HEK293 (cell line): ENCODE measurements around the gene TTC7B.

Experiments
- CTCF ChIA-PET: fragments of 350-600 bp; formaldehyde crosslinking; extraction: SDS; loops from one replicate; lab custom pipeline; 2021; ENCODE audit warnings: antibody characterized with exemption; lab: Yijun Ruan, JAX
- POLR2A ChIA-PET: fragments of 300-600 bp; formaldehyde crosslinking; extraction: SDS; loops from one replicate; lab custom pipeline; 2020; ENCODE audit warnings: antibody characterized with exemption, inconsistent platforms; lab: Yijun Ruan, JAX
- H3K27ac ChIP-seq: fragments of 200-500 bp; sonication (Bioruptor generic); 2 replicates; pipeline ENCODE4 v1.5.1; 2014; ENCODE audit warnings: low read depth, low read length, control low read depth, inconsistent platforms; ENCODE audit errors: extremely low read depth
- H3K36me3 ChIP-seq, 2 experiments: fragments of 200-500 bp in 1 of 2; sonication (Bioruptor generic) in 1 of 2; 1 replicate in 1 of 2; 2 replicates in 1 of 2; pipeline ENCODE4 v1.5.1; 2014 to 2017; ENCODE audit warnings: inconsistent platforms in 2 of 2, low read length in 2 of 2; ENCODE audit not compliant: control insufficient read depth in 2 of 2, insufficient read depth in 1 of 2
- H3K4me1 ChIP-seq: fragments of 200-500 bp; sonication (Bioruptor generic); 2 replicates; pipeline ENCODE4 v1.5.1; 2014; ENCODE audit warnings: mild to moderate bottlenecking, low read length, inconsistent platforms; ENCODE audit not compliant: control insufficient read depth, insufficient read depth
- H3K4me3 ChIP-seq: 2 replicates; pipeline ENCODE4 v1.5.1; 2011; ENCODE audit warnings: low read depth, mild to moderate bottlenecking, control low read depth, low read length, moderate library complexity
- H3K9me3 ChIP-seq: fragments of 200-500 bp; sonication (Bioruptor generic); 2 replicates; pipeline ENCODE4 v1.5.1; 2014; ENCODE audit warnings: low read depth, low read length, inconsistent platforms; ENCODE audit not compliant: control insufficient read depth, insufficient read depth
- BCL11A ChIP-seq: fragments of 450-650 bp; formaldehyde crosslinking; IDR thresholded peaks from 2 replicates; pipeline ENCODE4 v1.5.1; 2016; ENCODE audit warnings: low read depth, missing biosample characterization, missing genetic modification characterization
- GFI1B ChIP-seq: fragments of 450-650 bp; formaldehyde crosslinking; IDR thresholded peaks from 2 replicates; pipeline ENCODE4 v1.5.1; 2016; ENCODE audit warnings: missing biosample characterization, missing genetic modification characterization
- GLI2 ChIP-seq: fragments of 450-650 bp; formaldehyde crosslinking; IDR thresholded peaks from 2 replicates; pipeline ENCODE4; 2017; ENCODE audit warnings: missing biosample characterization, missing genetic modification characterization, low read depth, borderline replicate concordance
- KLF17 ChIP-seq: fragments of 450-650 bp; formaldehyde crosslinking; IDR thresholded peaks from 2 replicates; pipeline ENCODE4 v1.5.1; 2016; ENCODE audit warnings: missing biosample characterization, missing genetic modification characterization
- RBAK ChIP-seq: fragments of 450-650 bp; formaldehyde crosslinking; IDR thresholded peaks from 2 replicates; pipeline ENCODE4 v1.5.1; 2016; ENCODE audit warnings: missing biosample characterization, missing genetic modification characterization
- YY2 ChIP-seq: fragments of 450-650 bp; formaldehyde crosslinking; IDR thresholded peaks from 2 replicates; pipeline ENCODE4 v1.5.1; 2016; ENCODE audit warnings: missing biosample characterization, missing genetic modification characterization
- ZBTB44 ChIP-seq: fragments of 450-650 bp; IDR thresholded peaks from 2 replicates; pipeline ENCODE4 v1.5.1; 2018; ENCODE audit warnings: missing biosample characterization, mild to moderate bottlenecking, missing genetic modification characterization
- ZFP3 ChIP-seq: fragments of 450-650 bp; formaldehyde crosslinking; IDR thresholded peaks from 2 replicates; pipeline ENCODE4 v1.5.1; 2016; ENCODE audit warnings: low read depth, missing biosample characterization, missing genetic modification characterization
- ZNF292 ChIP-seq: fragments of 450-650 bp; formaldehyde crosslinking; IDR thresholded peaks from 2 replicates; pipeline ENCODE4 v1.5.1; 2016; ENCODE audit warnings: low read depth, missing biosample characterization, missing genetic modification characterization, borderline replicate concordance
- ZNF433 ChIP-seq: fragments of 450-650 bp; formaldehyde crosslinking; IDR thresholded peaks from 2 replicates; pipeline ENCODE4 v1.5.1; 2016; ENCODE audit warnings: missing biosample characterization, missing genetic modification characterization, low read depth
- ZNF513 ChIP-seq: fragments of 450-650 bp; IDR thresholded peaks from 2 replicates; pipeline ENCODE4 v1.5.1; 2018; ENCODE audit warnings: missing biosample characterization, missing genetic modification characterization
- ZNF544 ChIP-seq: fragments of 450-650 bp; formaldehyde crosslinking; IDR thresholded peaks from 2 replicates; pipeline ENCODE4 v1.5.0; 2017; ENCODE audit warnings: missing biosample characterization, missing genetic modification characterization
- ZNF792 ChIP-seq: fragments of 450-650 bp; formaldehyde crosslinking; IDR thresholded peaks from 2 replicates; pipeline ENCODE4 v1.5.1; 2016; ENCODE audit warnings: missing biosample characterization, missing genetic modification characterization
- ZNF837 ChIP-seq: fragments of 450-650 bp; formaldehyde crosslinking; IDR thresholded peaks from 2 replicates; pipeline ENCODE4 v1.5.1; 2016; ENCODE audit warnings: missing biosample characterization, missing genetic modification characterization
- TF ChIP-seq, protein P1 (sequence below): fragments of 450-650 bp; formaldehyde crosslinking; IDR thresholded peaks from 2 replicates; pipeline ENCODE4 v1.5.1; 2016; ENCODE audit warnings: missing biosample characterization, missing genetic modification characterization, borderline replicate concordance
- TF ChIP-seq, protein P2 (sequence below): fragments of 450-650 bp; formaldehyde crosslinking; optimal IDR thresholded peaks from 2 replicates; pipeline ENCODE3; 2016; ENCODE audit warnings: missing biosample characterization, mild to moderate bottlenecking, missing genetic modification characterization
- TF ChIP-seq, protein P3 (sequence below): fragments of 450-650 bp; formaldehyde crosslinking; IDR thresholded peaks from 2 replicates; pipeline ENCODE4 v1.5.1; 2016; ENCODE audit warnings: missing biosample characterization, missing genetic modification characterization
- TF ChIP-seq, protein P4 (sequence below): fragments of 450-650 bp; formaldehyde crosslinking; IDR thresholded peaks from 2 replicates; pipeline ENCODE4 v1.5.1; 2016; ENCODE audit warnings: missing biosample characterization, missing genetic modification characterization
- TF ChIP-seq, protein P5 (sequence below): fragments of 450-650 bp; formaldehyde crosslinking; IDR thresholded peaks from 2 replicates; pipeline ENCODE4 v1.5.1; 2017; ENCODE audit warnings: missing biosample characterization, mild to moderate bottlenecking, missing genetic modification characterization, moderate library complexity
- TF ChIP-seq, protein P6 (sequence below): fragments of 450-650 bp; formaldehyde crosslinking; IDR thresholded peaks from 2 replicates; pipeline ENCODE4 v1.5.1; 2016; ENCODE audit warnings: missing biosample characterization, missing genetic modification characterization

The TTC7B gene

DNA sequence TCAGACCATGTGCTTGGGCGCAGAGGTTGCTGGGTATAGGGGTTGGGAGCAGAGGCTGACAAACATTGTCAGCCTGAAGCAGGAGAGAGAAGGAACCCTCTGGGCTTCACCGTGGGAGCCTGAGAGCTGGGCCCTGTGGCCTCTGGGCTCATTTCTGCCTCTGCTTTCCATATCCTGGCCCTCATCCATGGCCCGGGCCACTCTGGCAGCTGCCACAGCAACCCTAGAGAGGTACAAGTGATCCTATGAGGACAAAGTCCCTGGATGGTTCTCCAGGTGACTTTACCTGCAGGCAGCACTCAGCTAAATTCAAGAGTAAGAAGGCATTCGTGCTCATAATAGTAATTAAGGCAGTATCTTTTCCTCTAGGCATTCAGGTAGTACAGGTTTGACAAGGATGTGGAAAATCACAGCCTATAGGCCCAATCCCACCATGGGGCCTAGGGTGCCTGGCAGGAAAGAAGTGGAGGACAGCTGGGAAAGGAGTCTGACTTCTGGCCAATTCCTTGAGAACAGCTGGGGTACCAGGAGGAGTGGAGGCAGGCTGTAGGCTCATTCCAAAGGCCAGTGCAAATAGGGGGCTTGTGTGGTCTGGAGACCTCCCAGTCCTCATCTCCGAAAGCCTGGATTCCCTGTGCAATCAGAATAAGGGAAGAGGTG is 3.6 kb upstream of the TTC7B start:
- peaks cover 5% of the 10 kb centered on the region; the same call in 1 of the 2 replicates for H3K4me1 ChIP-seq
- no peaks in the 10 kb centered on the region for H3K9me3 ChIP-seq
- TF ChIP-seq ZBTB44, result no peak
- no peak for TF ChIP-seq ZNF513 (tag by site-specific recombination)
- no peak for TF ChIP-seq YY2
- no peak for TF ChIP-seq GFI1B
- no peak for TF ChIP-seq ZFP3 (tag by site-specific recombination)
- TF ChIP-seq, protein P1, sequence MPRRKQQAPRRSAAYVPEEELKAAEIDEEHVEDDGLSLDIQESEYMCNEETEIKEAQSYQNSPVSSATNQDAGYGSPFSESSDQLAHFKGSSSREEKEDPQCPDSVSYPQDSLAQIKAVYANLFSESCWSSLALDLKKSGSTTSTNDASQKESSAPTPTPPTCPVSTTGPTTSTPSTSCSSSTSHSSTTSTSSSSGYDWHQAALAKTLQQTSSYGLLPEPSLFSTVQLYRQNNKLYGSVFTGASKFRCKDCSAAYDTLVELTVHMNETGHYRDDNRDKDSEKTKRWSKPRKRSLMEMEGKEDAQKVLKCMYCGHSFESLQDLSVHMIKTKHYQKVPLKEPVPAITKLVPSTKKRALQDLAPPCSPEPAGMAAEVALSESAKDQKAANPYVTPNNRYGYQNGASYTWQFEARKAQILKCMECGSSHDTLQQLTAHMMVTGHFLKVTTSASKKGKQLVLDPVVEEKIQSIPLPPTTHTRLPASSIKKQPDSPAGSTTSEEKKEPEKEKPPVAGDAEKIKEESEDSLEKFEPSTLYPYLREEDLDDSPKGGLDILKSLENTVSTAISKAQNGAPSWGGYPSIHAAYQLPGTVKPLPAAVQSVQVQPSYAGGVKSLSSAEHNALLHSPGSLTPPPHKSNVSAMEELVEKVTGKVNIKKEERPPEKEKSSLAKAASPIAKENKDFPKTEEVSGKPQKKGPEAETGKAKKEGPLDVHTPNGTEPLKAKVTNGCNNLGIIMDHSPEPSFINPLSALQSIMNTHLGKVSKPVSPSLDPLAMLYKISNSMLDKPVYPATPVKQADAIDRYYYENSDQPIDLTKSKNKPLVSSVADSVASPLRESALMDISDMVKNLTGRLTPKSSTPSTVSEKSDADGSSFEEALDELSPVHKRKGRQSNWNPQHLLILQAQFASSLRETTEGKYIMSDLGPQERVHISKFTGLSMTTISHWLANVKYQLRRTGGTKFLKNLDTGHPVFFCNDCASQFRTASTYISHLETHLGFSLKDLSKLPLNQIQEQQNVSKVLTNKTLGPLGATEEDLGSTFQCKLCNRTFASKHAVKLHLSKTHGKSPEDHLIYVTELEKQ (tag by site-specific recombination), result no peak
- TF ChIP-seq, protein P2, sequence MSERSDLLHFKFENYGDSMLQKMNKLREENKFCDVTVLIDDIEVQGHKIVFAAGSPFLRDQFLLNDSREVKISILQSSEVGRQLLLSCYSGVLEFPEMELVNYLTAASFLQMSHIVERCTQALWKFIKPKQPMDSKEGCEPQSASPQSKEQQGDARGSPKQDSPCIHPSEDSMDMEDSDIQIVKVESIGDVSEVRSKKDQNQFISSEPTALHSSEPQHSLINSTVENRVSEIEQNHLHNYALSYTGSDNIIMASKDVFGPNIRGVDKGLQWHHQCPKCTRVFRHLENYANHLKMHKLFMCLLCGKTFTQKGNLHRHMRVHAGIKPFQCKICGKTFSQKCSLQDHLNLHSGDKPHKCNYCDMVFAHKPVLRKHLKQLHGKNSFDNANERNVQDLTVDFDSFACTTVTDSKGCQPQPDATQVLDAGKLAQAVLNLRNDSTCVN (tag by site-specific recombination), result no peak
- TF ChIP-seq ZNF792, result no peak
- no peak for TF ChIP-seq ZNF292 (tag by site-specific recombination)
- TF ChIP-seq ZNF433 (tag by site-specific recombination), result no peak
- TF ChIP-seq BCL11A (tag by site-specific recombination), result no peak
- TF ChIP-seq ZNF837 (tag by site-specific recombination), result no peak
- TF ChIP-seq, protein P3, sequence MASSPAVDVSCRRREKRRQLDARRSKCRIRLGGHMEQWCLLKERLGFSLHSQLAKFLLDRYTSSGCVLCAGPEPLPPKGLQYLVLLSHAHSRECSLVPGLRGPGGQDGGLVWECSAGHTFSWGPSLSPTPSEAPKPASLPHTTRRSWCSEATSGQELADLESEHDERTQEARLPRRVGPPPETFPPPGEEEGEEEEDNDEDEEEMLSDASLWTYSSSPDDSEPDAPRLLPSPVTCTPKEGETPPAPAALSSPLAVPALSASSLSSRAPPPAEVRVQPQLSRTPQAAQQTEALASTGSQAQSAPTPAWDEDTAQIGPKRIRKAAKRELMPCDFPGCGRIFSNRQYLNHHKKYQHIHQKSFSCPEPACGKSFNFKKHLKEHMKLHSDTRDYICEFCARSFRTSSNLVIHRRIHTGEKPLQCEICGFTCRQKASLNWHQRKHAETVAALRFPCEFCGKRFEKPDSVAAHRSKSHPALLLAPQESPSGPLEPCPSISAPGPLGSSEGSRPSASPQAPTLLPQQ, result no peak
- no peak for TF ChIP-seq GLI2 (tag by site-specific recombination)
- TF ChIP-seq, protein P4, sequence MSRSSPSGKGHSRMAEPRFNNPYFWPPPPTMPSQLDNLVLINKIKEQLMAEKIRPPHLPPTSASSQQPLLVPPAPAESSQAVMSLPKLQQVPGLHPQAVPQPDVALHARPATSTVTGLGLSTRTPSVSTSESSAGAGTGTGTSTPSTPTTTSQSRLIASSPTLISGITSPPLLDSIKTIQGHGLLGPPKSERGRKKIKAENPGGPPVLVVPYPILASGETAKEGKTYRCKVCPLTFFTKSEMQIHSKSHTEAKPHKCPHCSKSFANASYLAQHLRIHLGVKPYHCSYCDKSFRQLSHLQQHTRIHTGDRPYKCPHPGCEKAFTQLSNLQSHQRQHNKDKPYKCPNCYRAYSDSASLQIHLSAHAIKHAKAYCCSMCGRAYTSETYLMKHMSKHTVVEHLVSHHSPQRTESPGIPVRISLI (tag by site-specific recombination), result no peak
- TF ChIP-seq, protein P5, sequence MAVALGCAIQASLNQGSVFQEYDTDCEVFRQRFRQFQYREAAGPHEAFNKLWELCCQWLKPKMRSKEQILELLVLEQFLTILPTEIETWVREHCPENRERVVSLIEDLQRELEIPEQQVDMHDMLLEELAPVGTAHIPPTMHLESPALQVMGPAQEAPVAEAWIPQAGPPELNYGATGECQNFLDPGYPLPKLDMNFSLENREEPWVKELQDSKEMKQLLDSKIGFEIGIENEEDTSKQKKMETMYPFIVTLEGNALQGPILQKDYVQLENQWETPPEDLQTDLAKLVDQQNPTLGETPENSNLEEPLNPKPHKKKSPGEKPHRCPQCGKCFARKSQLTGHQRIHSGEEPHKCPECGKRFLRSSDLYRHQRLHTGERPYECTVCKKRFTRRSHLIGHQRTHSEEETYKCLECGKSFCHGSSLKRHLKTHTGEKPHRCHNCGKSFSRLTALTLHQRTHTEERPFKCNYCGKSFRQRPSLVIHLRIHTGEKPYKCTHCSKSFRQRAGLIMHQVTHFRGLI (tag by site-specific recombination), result no peak
- TF ChIP-seq ZNF544, result no peak
- TF ChIP-seq RBAK (tag by site-specific recombination), result no peak
- TF ChIP-seq KLF17 (tag by site-specific recombination), result no peak
- TF ChIP-seq, protein P6, sequence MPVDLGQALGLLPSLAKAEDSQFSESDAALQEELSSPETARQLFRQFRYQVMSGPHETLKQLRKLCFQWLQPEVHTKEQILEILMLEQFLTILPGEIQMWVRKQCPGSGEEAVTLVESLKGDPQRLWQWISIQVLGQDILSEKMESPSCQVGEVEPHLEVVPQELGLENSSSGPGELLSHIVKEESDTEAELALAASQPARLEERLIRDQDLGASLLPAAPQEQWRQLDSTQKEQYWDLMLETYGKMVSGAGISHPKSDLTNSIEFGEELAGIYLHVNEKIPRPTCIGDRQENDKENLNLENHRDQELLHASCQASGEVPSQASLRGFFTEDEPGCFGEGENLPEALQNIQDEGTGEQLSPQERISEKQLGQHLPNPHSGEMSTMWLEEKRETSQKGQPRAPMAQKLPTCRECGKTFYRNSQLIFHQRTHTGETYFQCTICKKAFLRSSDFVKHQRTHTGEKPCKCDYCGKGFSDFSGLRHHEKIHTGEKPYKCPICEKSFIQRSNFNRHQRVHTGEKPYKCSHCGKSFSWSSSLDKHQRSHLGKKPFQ, result no peak
- H3K36me3 ChIP-seq, result no peaks in the 10 kb centered on the region
- ChIA-PET POLR2A (no interaction called here), CTCF (no interaction called here)
- H3K4me3 ChIP-seq, result no peak overlapping the region
- no peak overlapping the region for H3K27ac ChIP-seq
